NCI-H187 treated with DMSO at 0.1 percent for 48 hours (cell line): ENCODE data around the gene PSMB5.

Experiments used
- DNase-seq: peaks from one replicate; lab custom pipeline; 2025; lab: John Stamatoyannopoulos, UW

Gene PSMB5

DNA sequence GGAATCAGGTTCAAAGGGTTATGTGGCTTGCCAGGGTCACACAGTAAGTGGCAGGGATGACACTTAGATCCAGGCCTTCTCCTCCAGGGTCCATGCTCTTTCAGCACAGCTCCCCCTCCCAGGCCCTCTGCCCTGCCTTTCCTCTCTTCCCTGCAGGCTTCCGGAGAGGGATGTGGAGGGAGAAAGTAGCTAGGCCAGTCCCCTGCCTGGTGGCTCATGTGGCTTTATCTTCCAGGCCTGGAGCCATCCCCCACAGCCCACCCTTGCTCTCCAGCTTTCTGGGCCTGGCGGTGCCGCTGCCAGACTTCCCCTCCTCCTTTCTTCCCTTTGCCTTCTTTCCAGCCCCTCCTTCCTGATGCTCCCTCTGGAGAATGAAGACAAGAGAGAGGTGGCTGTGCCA lies 9.1 kb upstream of the PSMB5 start:
- DNase-seq, result no peak

DNA sequence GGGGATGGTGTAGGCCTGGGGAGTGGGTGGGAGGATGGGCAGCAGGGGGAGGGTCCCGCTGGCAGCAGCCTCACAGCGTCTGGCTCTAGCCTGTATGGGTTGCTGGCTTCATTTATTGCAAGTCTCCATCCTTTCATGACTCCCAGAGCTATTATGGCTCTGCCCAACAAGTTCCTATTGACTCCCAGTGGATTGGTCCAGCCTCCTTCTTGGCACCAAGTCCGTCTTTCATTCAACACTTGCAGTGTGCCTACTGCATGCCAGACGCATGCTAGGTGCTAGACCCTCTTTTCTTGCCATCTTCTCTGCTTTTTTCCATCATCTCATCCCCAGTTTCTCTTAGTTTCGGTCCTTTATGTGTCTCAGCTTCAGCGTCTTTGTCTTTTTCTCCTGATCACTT lies 8.4 kb upstream of the PSMB5 start:
- DNase-seq, result no peak

DNA sequence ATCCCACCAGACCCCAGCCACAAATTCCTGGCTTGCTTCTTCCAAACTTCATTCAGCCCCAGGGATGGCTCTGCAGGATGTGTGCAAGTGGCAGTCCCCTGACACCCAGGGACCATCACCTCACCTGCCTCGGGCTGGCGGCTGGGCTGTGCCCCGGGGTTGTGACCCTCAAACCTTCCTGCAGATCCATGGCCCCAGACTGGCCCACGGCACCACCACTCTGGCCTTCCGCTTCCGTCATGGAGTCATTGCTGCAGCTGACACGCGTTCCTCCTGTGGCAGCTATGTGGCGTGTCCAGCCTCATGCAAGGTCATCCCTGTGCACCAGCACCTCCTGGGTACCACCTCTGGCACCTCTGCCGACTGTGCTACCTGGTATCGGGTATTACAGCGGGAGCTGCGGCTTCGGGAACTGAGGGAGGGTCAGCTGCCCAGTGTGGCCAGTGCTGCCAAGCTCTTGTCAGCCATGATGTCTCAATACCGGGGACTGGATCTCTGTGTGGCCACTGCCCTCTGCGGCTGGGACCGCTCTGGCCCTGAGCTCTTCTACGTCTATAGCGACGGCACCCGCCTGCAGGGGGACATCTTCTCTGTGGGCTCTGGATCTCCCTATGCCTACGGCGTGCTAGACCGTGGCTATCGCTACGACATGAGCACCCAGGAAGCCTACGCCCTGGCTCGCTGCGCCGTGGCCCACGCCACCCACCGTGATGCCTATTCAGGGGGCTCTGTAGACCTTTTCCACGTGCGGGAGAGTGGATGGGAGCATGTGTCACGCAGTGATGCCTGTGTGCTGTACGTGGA lies 7.7 kb upstream of the PSMB5 start, which contains the start of gene PSMB11:
Gene PSMB11, plus strand, starts transcription at position 51 of the 804 bp plus-strand sequence. Its CDS starts 14 bp downstream, at position 65.
- no peak for DNase-seq

DNA sequence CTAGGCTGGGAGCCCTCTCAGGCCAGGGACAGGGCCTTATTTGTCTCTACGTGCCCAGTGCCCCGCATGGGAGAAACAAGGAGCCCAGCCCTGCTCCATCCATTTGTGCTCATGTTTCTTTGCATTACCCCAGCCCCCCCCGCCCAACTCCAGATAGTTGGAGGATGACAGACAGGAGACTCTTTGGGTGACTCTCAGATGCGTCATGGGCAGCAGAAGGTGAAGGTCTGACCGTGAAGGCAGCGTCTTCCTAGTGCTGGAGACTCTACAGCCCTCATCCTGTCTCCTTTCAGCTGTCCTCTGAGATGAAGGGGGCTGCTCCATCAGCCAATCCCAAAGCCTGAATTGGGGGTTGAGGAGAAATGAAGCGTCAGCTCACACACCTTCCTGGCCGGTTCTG lies 7.0 kb upstream of the PSMB5 start:
- DNase-seq, result no peak

DNA sequence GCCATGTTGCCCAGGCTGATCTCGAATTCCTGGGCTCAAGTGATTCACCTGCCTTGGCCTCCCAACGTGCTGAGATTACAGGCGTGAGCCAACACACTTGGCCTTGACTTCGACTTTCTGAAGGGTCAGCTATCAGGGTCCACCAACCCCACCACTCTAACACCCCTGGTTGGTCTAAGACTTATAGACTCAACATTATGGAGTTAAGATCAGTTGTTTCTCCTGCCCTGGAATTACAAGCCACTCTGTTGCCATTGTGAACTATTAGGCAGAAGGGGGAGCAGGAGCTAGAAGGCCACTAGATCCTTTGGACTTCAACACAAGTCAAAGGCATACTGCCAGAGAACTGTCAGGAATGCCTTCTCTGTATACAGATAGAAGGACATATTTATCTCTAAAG lies 5.4 kb upstream of the PSMB5 start:
- no peak for DNase-seq

DNA sequence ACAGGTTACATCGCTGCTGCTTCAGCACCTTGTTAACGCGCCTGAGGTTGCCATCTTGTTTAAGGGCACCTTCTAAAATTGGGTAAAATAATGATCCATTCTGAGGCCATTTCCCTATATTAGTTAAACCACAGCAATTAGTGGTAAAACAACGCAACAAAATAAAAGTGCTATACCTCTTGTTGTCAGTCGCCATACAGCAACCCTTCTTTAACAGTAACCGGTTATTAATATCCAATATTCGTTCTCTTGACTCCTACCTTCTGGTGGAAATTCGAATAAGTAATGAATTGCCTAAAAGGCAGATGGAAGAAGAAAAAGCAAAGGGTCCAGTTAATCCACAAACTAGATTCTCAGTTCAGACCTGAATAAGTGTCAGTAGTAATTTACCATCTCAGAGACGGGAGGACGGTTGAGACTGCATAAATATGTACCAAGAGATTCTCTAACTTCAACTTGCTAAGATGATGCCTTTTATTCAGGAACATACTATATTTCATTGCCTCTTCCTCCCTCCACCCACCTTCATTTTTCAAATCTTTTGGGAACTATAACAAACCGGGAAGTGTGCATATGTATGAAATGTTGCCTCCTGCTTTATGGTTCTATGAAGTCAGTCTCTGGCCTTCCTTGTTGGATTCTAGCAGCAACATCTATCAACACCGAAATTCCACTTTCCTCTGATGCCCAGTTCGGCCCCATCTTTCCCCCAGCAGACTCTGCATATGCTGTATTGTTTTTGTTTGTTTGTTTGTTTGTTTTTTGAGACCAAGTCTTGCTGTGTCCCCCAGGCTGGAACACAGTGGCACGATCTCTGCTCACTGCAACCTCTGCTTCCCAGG lies 824 bp upstream of the PSMB5 start:
- no peak for DNase-seq

DNA sequence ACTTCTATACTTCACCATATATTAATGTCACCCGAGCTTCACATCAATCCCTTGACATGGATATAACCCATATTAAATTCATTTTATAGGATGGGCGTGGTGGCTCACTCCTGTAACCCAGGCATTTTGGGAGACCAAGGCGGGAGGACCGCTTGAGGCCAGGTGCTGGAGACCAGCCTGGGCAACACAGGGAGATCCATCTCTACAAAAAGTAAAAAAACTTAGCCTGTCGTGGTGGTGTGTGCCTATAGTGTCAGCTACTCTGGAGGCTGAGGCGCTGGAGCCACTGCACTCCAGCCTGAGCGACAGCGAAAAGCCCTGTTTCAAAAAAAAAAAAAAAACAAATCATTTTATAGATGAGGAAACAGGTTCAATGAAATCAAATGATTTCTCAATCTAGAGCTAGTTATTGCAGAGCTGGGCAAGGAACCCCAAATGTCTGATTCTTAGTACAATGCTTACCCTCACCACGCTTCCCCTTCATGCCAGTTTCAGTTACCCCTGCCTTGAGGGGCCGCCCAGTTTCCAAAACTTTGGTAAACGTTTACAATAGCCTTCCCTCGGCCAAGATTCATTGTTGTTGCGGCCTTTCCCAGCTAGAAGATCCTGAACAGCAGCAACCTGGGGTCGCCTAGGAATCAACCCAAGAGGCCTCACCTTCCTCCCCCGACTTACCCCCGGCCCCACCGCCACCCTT lies 751 bp downstream of the PSMB5 start:
- DNase-seq, result no peak

DNA sequence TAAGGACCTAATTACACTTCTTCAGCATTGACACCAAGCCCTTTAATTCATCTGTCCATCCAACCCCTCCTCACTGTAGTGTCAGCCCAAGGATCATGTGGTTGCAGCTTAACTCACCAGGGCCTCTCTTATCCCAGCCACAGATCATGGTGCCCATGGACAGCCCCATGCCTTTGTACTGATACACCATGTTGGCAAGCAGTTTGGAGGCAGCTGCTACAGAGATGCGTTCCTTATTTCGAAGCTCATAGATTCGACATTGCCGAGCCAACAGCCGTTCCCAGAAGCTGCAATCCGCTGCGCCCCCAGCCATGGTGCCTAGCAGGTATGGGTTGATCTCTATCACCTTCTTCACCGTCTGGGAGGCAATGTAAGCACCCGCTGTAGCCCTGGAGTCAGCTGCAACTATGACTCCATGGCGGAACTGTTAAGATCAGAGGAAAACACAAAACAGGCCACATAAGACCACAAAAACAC lies 1.4 kb downstream of the PSMB5 start:
- DNase-seq, result no peak

DNA sequence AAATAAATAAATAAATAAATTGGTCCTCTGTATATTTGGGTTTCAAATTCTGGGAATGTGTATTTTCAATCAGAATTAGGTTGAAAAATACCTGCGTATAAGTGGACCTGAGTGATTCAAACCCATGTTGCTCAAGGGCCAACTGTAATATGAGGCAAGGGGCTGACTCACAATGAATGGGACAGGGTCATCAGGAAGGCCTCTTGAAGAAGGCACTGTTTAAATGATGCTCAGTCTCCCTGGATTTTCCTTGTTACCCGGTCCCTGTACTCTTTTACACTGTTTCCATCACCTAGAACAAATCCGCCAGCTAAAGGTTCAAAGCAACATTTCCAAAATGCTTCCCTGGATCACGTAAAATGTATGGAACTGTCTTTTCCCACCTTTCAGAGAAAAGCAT lies 3.8 kb downstream of the PSMB5 start:
- DNase-seq, result no peak

DNA sequence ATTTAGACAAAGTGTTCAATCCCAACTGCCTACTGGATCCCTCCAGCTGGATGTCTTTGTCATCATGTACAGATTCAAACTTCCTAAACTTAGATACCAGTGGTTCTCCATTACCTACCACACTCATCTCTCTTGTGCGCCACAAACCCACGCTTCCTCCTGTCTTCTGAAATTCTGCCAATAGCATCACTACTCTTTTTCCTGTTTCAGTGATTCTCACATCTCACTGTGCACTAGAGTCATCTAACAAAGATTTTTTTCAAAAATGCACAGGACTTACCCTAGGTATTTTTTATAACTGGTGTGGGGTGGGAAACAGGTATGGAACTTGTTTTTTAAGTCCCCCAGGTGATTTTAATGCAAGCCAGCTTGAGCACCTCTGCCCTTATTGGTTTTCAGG lies 5.9 kb downstream of the PSMB5 start:
- DNase-seq, result no peak

DNA sequence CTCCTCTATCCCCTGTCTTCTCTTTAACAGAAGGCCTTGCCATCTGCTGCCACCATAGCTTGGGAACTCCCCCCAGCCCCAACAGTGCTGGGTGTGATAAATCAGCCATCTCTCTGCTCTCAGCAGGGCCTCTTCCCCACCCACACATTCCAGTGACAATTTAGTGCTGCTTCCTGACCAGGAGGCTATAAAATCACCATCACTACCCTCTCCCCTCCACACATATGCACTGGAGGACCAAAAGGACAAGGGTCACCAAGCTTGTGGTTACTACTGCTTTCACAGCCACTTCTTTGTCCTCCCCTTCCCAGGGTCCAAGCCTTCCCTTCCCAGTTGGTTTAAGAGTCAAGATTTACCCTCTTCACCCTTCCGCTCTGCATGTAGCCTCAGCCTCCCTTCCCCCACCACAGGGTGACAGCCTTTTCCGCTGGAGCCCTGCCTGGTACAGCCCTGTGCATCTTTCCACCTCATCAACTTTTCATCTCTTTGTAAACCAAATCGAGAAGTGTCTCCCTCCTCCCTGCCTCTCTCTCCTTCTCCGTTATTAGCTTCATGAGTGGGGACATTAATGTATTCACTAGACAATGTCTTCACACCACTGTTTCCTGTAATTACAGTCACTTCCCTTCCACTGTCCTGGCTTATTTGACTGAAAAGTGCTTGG lies 9.4 kb downstream of the PSMB5 start:
- no peak for DNase-seq

DNA sequence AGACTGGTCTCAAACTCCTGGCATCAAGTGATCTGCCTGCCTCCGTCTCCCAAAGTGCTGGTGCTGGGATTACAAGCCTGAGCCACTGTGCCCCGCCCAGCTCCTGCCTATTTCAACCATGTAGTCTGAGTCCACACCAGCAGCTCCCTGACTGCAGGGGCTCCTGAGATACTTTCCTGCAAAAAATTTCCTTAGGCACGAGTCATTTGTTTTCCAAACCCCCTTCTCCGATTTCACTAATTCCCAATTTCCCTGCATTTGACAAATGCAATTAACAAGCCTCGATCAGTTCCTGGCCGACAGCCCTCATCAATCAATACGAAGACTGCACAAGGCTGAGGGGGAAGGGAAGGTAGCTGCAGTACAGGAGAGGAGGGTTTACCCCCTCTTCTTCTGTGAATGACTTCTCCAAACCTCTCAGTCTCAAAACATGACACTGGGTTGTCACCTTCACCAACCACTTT lies 10.1 kb downstream of the PSMB5 start:
- DNase-seq, result no peak

DNA sequence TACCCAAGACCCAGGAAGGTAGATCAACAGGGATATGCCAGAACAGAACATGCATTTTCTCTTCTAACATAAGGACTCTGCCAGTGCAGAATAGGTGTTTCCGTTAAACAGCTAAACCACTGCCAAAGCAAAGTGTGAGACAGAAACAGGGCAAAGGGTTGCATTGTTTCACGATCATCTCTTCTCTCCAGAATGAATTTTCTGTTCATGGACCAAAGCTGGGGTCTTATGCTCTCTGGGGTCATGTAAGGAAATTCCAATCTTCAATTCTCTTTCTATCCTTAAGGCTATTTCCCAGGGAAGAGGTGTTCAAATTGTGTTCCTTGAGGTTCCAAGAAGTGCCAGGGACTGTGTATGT lies 10.9 kb downstream of the PSMB5 start:
- DNase-seq, result no peak

DNA sequence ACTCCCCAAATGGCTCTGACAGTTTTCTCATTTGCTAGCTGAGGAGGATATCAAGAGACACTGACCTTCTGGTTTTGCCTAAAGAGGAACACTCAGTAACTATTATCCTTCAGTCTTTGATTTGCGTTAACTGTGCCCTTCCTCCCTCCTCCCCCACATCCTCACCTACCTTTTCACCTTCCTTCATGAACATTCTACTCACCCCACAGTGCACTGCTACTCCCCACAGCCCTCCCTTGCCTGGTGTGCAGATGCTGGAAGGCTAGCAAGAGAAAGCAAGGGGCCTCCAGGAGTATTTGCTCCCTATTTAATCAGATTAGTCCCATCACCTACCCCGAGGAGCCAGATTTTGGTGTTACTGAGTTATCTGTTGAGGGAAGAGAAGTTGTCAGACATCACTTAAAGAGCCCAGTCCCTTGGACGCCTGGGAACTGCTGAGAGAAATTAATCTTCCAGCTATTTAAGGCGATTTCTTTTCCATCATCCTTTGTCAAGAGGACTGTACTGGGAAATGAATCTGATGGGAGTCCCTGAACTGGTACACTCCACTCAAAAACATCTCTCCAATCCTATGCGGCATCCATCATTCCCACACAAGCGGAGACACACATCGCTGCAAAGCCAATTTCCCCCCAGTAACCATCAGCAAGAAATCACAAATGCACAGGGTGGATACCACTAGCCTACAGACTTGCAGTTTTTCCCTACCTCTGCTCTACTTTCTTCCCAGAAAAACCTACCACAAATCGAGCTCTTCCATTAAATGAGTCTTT lies 11.5 kb downstream of the PSMB5 start:
- DNase-seq, result no peak

DNA sequence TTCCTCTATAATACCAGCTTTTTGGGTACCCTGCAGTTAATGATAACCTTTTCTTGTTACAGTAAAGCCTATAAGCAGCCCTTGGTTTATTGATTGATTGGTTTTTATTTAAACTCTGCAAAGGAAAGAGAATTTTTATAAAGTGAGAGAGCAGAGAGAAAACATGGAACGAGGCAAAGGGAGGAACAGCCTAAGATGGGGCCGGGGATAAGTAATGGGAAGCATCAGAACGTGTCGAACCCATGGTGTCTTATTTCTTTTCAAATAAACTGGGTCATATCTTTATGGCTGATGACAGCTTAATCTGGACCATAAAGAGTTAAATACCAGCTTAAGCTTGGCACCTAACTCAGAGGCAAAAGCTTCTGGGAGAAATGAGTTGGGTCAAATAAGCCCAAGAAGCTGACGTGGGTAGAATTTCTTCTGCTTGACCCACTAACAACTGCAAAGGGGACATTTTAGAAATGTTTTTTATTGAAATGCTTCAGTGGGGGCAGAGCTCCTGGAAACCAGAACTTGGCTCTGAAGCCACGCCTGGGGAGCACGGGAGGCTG lies 12.7 kb downstream of the PSMB5 start:
- no peak for DNase-seq

DNA sequence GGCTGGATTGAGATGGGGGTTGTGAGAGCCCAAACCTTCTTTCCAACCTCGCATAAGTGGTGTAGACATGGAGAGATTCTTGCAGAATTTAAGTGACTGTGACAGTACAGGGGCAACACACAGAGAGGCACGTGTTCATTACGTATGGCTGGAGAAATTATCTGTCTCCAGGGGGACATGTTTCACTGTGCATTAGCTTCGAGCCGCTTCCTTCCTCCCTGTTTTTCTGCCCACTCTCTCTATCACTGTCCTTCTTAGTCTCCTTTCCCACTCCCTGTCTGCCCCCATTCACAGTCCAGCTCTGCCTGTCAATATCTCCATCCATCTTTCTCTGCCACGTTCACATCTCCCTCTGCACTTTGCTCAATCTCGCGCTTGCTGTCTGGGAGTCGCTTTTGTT lies 13.3 kb downstream of the PSMB5 start:
- no peak for DNase-seq

DNA sequence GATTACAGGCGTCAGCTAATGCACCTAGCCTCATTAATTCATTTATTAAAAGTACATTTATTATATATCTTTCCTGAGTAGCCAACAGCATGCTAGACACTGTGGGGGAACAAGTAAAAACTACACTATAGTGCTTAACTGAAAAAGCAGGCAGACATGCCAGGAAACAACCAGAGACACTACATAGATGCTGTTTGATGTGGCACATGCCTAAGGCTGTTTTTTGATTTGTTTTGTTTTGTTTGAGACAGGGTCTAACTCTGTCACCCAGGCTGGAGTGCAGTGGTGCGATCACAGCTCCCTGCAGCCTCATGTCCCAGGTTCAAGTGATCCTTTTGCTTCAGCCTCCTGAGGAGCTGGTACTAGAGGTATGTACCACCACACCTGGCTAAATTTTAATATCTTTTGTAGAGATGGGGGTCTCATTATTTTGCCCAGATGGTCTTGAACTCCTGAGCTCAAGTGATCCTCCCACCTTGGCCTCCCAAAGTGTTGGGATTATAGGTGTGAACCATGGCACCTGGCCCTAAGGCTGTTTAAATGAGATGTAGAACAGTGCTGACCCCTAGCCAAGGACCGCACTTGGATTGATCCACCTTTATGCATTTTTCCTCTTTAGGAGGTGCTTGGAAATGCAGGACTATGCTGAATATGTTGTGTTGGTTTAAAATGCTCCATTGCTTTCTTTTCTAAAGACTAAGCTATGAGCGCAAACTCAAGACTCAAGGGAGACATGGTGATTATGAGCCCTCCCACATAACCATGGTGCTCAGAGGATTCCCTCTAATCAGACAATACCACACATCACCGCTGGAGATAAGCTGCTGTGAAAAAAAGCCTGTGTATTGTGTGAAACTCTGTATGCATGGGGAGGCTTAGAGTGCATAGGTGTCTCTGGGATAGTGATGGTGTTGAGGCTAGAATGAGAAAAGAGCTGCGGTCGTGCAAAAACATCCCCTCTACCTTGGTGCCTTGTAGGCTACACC lies 14.3 kb downstream of the PSMB5 start:
- DNase-seq, result no peak

DNA sequence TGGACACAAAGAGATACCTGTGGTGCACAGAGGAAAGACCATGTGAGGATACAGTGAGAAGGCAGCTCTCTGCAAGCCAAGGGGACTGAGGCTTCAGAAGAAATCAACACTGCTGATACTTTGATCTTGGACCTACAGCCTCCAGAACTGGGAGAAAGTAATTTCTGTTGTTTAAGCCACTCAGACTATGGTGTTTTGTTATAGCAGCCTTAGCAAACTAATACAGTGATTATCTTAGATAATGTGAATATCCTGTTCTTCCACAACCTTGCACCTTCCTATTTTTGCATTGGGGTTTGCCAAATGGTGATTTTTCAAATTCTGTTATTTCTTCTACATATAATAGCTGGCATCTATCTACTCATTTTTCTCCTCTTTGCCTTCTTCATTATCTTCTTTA lies 16.6 kb downstream of the PSMB5 start:
- no peak for DNase-seq

DNA sequence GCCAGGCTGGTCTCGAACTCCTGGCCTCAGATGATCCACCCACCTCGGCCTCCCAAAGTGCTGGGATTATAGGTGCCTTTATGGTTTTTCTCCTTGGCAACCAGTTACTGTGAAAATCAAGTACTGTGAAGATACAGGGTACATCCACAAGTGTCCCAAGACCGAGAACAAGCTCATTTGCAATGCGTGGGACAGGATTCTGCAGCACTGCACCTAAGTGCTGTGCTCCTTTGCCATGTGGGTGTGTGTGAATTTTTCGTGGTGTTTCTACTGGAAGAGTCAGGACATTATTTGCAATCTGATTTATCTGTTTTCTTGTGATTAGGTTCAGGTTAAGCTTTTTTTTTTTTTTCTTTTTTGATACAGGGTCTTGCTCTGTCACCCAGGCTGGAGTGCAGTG lies 17.6 kb downstream of the PSMB5 start:
- DNase-seq, result no peak

DNA sequence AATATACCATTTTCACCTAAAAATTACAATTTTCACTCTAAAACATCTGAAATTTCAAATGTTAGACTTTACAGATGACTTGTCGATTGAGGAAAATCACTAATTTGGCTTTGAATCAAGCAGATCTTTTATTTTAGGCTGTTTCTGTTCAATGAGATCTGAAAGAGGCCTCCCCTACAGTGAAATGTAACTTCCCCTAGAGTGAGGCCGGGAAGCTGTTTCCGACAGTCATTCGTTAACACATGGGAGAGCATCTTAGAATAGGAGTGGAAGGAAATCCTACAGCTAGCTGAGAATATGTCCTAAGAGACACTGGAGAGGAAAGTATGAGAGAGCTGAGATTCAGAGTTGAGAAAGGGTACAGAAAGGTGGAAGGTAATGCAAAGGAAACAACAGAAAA lies 19.1 kb downstream of the PSMB5 start:
- DNase-seq, result no peak
